GM19395 (cell line): Measurements from ENCODE around the gene PRTFDC1.

Experiments
- ATAC-seq: cut with Tn5 transposase; IDR thresholded peaks from one replicate; pipeline ENCODE4 v1.9.1; 2021; ENCODE audit warnings: mild to moderate bottlenecking, moderate library complexity; ENCODE audit not compliant: unreplicated experiment

The PRTFDC1 gene

GRCh38 chr10:24804956-24805355, 147.4 kb downstream of the PRTFDC1 start:
- ATAC-seq, result no peak

GRCh38 chr10:24804392-24804791, 148.0 kb downstream of the PRTFDC1 start:
- no peak for ATAC-seq

- no peak for ATAC-seq
Observed at GRCh38 chr10:24802378-24802777, 150.0 kb downstream of the PRTFDC1 start.

GRCh38 chr10:24800861-24801260, 151.5 kb downstream of the PRTFDC1 start:
- ATAC-seq, result no peak
